ENCODE measurements around the gene CDC25A. TPM values are rescaled to one million over a fixed set of nuclear protein-coding genes. Genes with fewer than 3 reads are reported as not detected.

CDC25A gene
- total RNA-seq (2022; extraction: Qiagen RNA extraction) = 8.2 to 10.5 TPM (median 9.5 TPM) in 5 replicates

GRCh38 chr3:48188266-48189201 lies at the start of gene CDC25A:
CDC25A (minus strand) TSS chr3:48188417; CDS start chr3:48187947, 470 bp downstream.

GRCh38 chr3:48222616-48223513 lies 34.6 kb upstream of the CDC25A start, which contains the start of gene CAMP:
CAMP (plus strand) TSS chr3:48223495; CDS start chr3:48223512, 17 bp downstream.

Other genes starting within 250 kb of the CDC25A start
- 94.1 to 109 TPM (median 105 TPM) in 5 replicates for gene MAP4, start 172.0 kb downstream of the CDC25A start, total RNA-seq (2022; extraction: Qiagen RNA extraction)
- 0.14 TPM in 1 of 5 replicates, not detected in the others for gene CAMP, start 35.1 kb upstream of the CDC25A start, total RNA-seq (2022; extraction: Qiagen RNA extraction)
- 2.3 to 3.1 TPM (median 2.5 TPM) in 5 replicates for gene ZNF589, start 52.7 kb upstream of the CDC25A start, total RNA-seq (2022; extraction: Qiagen RNA extraction)
- 21.9 to 27.8 TPM (median 24.1 TPM) in 5 replicates for gene NME6, start 113.0 kb upstream of the CDC25A start, total RNA-seq (2022; extraction: Qiagen RNA extraction)
- not detected in 5 replicates for gene SPINK8, start 145.2 kb upstream of the CDC25A start, total RNA-seq (2022; extraction: Qiagen RNA extraction)
- not detected in 5 replicates for gene FBXW12, start 183.8 kb upstream of the CDC25A start, total RNA-seq (2022; extraction: Qiagen RNA extraction)
- 13.4 to 17.7 TPM (median 15.7 TPM) in 5 replicates for gene PLXNB1, start 241.7 kb upstream of the CDC25A start, total RNA-seq (2022; extraction: Qiagen RNA extraction)

Data from A549 treated with CORT108297 at 1 μM for 4 hours (cell line).